GM12874 (cell line): ENCODE data around the gene TUBGCP5.

ENCODE experiments used
- CTCF ChIP-seq: IDR thresholded peaks from 2 replicates; pipeline ENCODE4 v1.5.1; 2011; ENCODE audit warnings: low read depth, mild to moderate bottlenecking, control low read depth, low read length, moderate library complexity; ENCODE audit not compliant: insufficient read depth

The TUBGCP5 gene

GRCh38 chr15:23072633-23073032, 33.3 kb upstream of the TUBGCP5 start:
- TF ChIP-seq CTCF: no peak

GRCh38 chr15:23069496-23070166, 30.3 kb upstream of the TUBGCP5 start:
- peak; percentile 14; the same call in 1 of the 2 replicates for TF ChIP-seq CTCF

- no peak for TF ChIP-seq CTCF
These were observed 28.0 kb upstream of the TUBGCP5 start for GRCh38 chr15:23067416-23067815.

GRCh38 chr15:23065836-23066235, 26.5 kb upstream of the TUBGCP5 start:
- TF ChIP-seq CTCF: no peak

GRCh38 chr15:23064156-23064555, 24.8 kb upstream of the TUBGCP5 start:
- no peak for TF ChIP-seq CTCF

- no peak for TF ChIP-seq CTCF
These were observed 18.3 kb upstream of the TUBGCP5 start for GRCh38 chr15:23057707-23058106.

GRCh38 chr15:23055316-23055715, 15.9 kb upstream of the TUBGCP5 start:
- TF ChIP-seq CTCF: no peak

GRCh38 chr15:23052522-23052921, 13.2 kb upstream of the TUBGCP5 start:
- no peak for TF ChIP-seq CTCF
